Progenitor cell of endocrine pancreas (in vitro differentiated cells): ENCODE results near the gene ASB16. TPM values are rescaled to one million over a fixed set of nuclear protein-coding genes. Genes with fewer than 3 reads are reported as not detected.

Source experiments
- DNase-seq: peaks from one replicate; pipeline ENCODE4 v3.0.0; 2021; ENCODE audit warnings: low spot score; ENCODE audit not compliant: unreplicated experiment
- H3K27ac Mint-ChIP-seq: 2 replicates; pipeline ENCODE4 v1.8.0; 2021; ENCODE audit warnings: mild to moderate bottlenecking, moderate library complexity, mixed read lengths
- H3K27me3 Mint-ChIP-seq: 2 replicates; pipeline ENCODE4 v1.8.0; 2021; ENCODE audit warnings: mixed read lengths
- H3K36me3 Mint-ChIP-seq: 2 replicates; pipeline ENCODE4 v1.8.0; 2022; ENCODE audit warnings: mixed read lengths; ENCODE audit not compliant: insufficient read depth
- H3K4me1 Mint-ChIP-seq: 2 replicates; pipeline ENCODE4 v1.8.0; 2021; ENCODE audit warnings: low read depth, mixed read lengths
- H3K4me3 Mint-ChIP-seq: 2 replicates; pipeline ENCODE4 v1.8.0; 2021; ENCODE audit warnings: low read depth, mild to moderate bottlenecking, moderate library complexity, mixed read lengths
- H3K9me3 Mint-ChIP-seq: 2 replicates; pipeline ENCODE4 v1.8.0; 2021; ENCODE audit warnings: low read depth, mixed read lengths
- total RNA-seq: library from RNA; stranded (reverse); gene quantifications from 2 replicates; pipeline ENCODE4 v1.2.1, GENCODE V29; 2021
- TF ChIP-seq, protein P1 (sequence below): fragments of 200-600 bp; sonication (generic); IDR thresholded peaks from one replicate; pipeline ENCODE4 v1.5.0; 2021; ENCODE audit warnings: antibody characterized with exemption, mild to moderate bottlenecking; ENCODE audit not compliant: unreplicated experiment

The ASB16 gene
- total RNA-seq, 1 donor from 2014 or later, result 0.89 TPM

DNA sequence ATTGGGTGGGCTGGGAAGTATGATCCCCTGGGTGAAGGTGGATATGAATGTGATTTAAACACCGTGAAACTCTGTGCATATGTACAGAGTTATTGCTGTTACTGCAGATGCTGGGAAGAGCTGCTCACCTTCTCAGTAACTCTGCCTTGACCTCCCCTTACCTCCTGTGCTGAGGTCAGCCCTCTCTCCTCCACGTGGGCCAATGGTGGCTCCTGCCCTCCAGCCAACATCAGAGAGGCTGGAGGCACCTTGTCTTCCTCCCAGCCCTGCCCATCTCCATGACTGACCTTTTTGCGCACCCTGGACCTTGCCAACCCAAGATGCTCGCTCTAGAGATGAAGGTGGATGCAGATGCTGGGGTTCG, 387 bp upstream of the ASB16 start:
- H3K27me3 Mint-ChIP-seq, result no peaks in the 10 kb centered on the region
- TF ChIP-seq, protein P1, sequence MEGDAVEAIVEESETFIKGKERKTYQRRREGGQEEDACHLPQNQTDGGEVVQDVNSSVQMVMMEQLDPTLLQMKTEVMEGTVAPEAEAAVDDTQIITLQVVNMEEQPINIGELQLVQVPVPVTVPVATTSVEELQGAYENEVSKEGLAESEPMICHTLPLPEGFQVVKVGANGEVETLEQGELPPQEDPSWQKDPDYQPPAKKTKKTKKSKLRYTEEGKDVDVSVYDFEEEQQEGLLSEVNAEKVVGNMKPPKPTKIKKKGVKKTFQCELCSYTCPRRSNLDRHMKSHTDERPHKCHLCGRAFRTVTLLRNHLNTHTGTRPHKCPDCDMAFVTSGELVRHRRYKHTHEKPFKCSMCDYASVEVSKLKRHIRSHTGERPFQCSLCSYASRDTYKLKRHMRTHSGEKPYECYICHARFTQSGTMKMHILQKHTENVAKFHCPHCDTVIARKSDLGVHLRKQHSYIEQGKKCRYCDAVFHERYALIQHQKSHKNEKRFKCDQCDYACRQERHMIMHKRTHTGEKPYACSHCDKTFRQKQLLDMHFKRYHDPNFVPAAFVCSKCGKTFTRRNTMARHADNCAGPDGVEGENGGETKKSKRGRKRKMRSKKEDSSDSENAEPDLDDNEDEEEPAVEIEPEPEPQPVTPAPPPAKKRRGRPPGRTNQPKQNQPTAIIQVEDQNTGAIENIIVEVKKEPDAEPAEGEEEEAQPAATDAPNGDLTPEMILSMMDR, result no peak
- H3K4me1 Mint-ChIP-seq, result peaks cover 15% of the 10 kb centered on the region
- DNase-seq, result no peak
- no peaks in the 10 kb centered on the region for H3K36me3 Mint-ChIP-seq
- no peaks in the 10 kb centered on the region for H3K9me3 Mint-ChIP-seq
- peak overlapping the region; percentile 56 for H3K27ac Mint-ChIP-seq
- no peak overlapping the region for H3K4me3 Mint-ChIP-seq

DNA sequence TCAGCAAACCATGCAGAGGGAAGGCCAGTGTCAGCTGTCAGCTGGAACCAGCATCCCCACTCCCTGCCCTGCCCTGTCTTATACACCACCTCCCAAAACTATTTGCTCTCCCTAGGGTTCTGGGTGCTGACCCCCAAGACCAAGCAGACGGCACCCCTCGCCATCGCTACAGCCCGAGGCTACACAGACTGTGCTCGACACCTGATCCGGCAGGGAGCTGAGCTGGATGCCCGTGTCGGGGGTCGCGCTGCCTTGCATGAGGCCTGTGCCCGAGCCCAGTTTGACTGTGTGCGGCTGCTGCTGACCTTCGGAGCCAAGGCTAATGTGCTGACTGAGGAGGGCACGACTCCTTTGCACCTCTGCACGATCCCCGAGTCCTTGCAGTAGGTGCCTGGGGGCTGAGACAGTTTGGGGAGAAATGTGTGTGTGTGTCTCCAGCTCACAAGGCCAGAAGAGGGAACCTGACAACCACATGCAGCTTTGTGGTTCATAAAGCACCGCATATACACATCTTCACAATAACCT, 1.5 kb downstream of the ASB16 start:
- Mint-ChIP-seq H3K36me3 (peaks cover 5% of the 10 kb centered on the region), H3K9me3 (no peaks in the 10 kb centered on the region), H3K27me3 (no peaks in the 10 kb centered on the region), H3K4me3 (no peak overlapping the region), H3K4me1 (peaks cover 15% of the 10 kb centered on the region), H3K27ac (peak overlapping the region; percentile 52)
- DNase-seq, result no peak
- TF ChIP-seq, protein P1, result no peak

DNA sequence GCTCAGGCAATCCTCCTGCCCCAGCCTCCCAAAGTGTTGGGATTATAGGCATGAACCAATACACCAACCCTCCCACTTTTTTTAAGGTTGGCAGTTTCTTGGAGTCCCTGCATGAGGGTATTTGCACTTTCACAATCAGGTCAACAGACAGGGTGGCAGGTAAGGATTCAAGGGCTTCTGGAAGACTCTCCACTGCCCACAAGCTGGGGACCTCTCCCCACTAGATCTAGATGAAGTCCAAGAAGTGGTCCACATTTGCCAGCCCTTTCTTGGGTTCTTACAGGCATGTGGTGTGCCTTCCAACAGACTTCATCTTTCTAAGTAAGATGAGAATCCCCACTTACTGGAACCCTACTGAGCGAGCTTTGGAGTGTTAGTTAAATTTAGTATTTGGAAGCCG, 3.9 kb downstream of the ASB16 start:
- TF ChIP-seq, protein P1, result no peak
- no peak overlapping the region for H3K27ac Mint-ChIP-seq
- no peak overlapping the region for H3K4me3 Mint-ChIP-seq
- peaks cover 8% of the 10 kb centered on the region for H3K4me1 Mint-ChIP-seq
- H3K9me3 Mint-ChIP-seq, result no peaks in the 10 kb centered on the region
- no peak for DNase-seq
- H3K36me3 Mint-ChIP-seq, result peaks cover 12% of the 10 kb centered on the region
- no peaks in the 10 kb centered on the region for H3K27me3 Mint-ChIP-seq

- TF ChIP-seq, protein P1, result no peak
- Mint-ChIP-seq H3K27ac (no peak overlapping the region), H3K4me3 (no peak overlapping the region), H3K27me3 (no peaks in the 10 kb centered on the region), H3K36me3 (peaks cover 12% of the 10 kb centered on the region), H3K9me3 (no peaks in the 10 kb centered on the region), H3K4me1 (peaks cover 2% of the 10 kb centered on the region)
- no peak for DNase-seq
Measured at GRCh38 chr17:44176257-44176656, 5.8 kb downstream of the ASB16 start.

- Mint-ChIP-seq H3K27ac (no peak overlapping the region), H3K27me3 (no peaks in the 10 kb centered on the region), H3K4me3 (no peak overlapping the region), H3K36me3 (peaks cover 16% of the 10 kb centered on the region), H3K9me3 (no peaks in the 10 kb centered on the region), H3K4me1 (peaks cover 2% of the 10 kb centered on the region)
- no peak for DNase-seq
- TF ChIP-seq, protein P1, result no peak
Measured at GRCh38 chr17:44176671-44177501, 6.4 kb downstream of the ASB16 start.
